SU-DHL-6 (cell line): ENCODE measurements around the gene LYPD6.

ENCODE experiments used
- H2AFZ ChIP-seq: fragments of 200-600 bp; sonication (generic); 2 replicates; pipeline ENCODE4 v1.6.1; 2014; ENCODE audit warnings: low read depth, mild to moderate bottlenecking, moderate library complexity, mixed read lengths, antibody characterized with exemption, low read length; ENCODE audit not compliant: severe bottlenecking
- H3F3A ChIP-seq: fragments of 200-600 bp; shearing (Covaris generic); 2 replicates; pipeline ENCODE4 v1.6.0; 2016; ENCODE audit warnings: antibody characterized with exemption, mild to moderate bottlenecking; ENCODE audit not compliant: insufficient read depth
- H3K27ac ChIP-seq: fragments of 200-600 bp; sonication (generic); 2 replicates; pipeline ENCODE4 v1.5.1; 2016; ENCODE audit warnings: low read depth, mild to moderate bottlenecking, low read length, moderate library complexity, mixed read lengths
- H3K27me3 ChIP-seq: fragments of 200-600 bp; sonication (generic), shearing (Covaris generic); 2 replicates; pipeline ENCODE4 v1.6.0; 2014; ENCODE audit warnings: mild to moderate bottlenecking, low read length
- H3K36me3 ChIP-seq: fragments of 200-600 bp; sonication (generic); 2 replicates; pipeline ENCODE4 v1.6.1; 2014; ENCODE audit warnings: mild to moderate bottlenecking, low read length, mixed read lengths
- H3K4me2 ChIP-seq: fragments of 300-600, 200-600 bp; shearing (Covaris generic), sonication (generic); 2 replicates; pipeline ENCODE4 v1.6.0; 2014; ENCODE audit warnings: low read length, low read depth, mild to moderate bottlenecking; ENCODE audit not compliant: poor library complexity, severe bottlenecking
- H3K4me3 ChIP-seq: fragments of 200-600 bp; sonication (generic); 2 replicates; pipeline ENCODE4 v1.5.1; 2014; ENCODE audit warnings: antibody characterized with exemption, low read length, mild to moderate bottlenecking, mixed read lengths; ENCODE audit not compliant: insufficient read depth, poor library complexity, severe bottlenecking
- H3K79me2 ChIP-seq: fragments of 200-600 bp; sonication (generic); 2 replicates; pipeline ENCODE4 v1.6.1; 2014; ENCODE audit warnings: mild to moderate bottlenecking, low read length, moderate library complexity; ENCODE audit not compliant: insufficient read depth
- H3K9ac ChIP-seq: fragments of 200-600 bp; sonication (generic); 2 replicates; pipeline ENCODE4 v1.7.0; 2014; ENCODE audit warnings: mild to moderate bottlenecking, low read length
- H3K9me2 ChIP-seq: fragments of 200-600 bp; sonication (generic); replicated peaks from 2 replicates; pipeline ENCODE4 v1.6.1; 2014; ENCODE audit warnings: low read length; ENCODE audit not compliant: insufficient read depth
- H3K9me3 ChIP-seq: fragments of 200-600 bp; sonication (generic); 2 replicates; pipeline ENCODE4 v1.6.1; 2014; ENCODE audit warnings: low read length, mixed read lengths; ENCODE audit not compliant: insufficient read depth
- H4K20me1 ChIP-seq: fragments of 200-600 bp; sonication (generic); 2 replicates; pipeline ENCODE4 v1.6.1; 2014; ENCODE audit warnings: low read depth, mild to moderate bottlenecking, antibody characterized with exemption, low read length, moderate library complexity, mixed read lengths
- CTCF ChIP-seq: fragments of 200-600 bp; sonication (generic); IDR thresholded peaks from one replicate; pipeline ENCODE4 v1.5.1; 2017; ENCODE audit warnings: antibody characterized with exemption, mild to moderate bottlenecking, low read length, moderate library complexity; ENCODE audit not compliant: insufficient read depth, poor library complexity, severe bottlenecking
- EZH2phosphoT487 ChIP-seq: fragments of 200-600 bp; sonication (generic), shearing (Covaris generic); conservative IDR thresholded peaks from 2 replicates; pipeline ENCODE4 v1.6.1; 2018; ENCODE audit warnings: mild to moderate bottlenecking, antibody characterized with exemption, low read length, moderate library complexity, mixed read lengths

The LYPD6 gene

GRCh38 chr2:149291881-149292280, 38.5 kb upstream of the LYPD6 start:
- no peak overlapping the region for H3K27ac ChIP-seq
- H3K27me3 ChIP-seq = no peaks in the 10 kb centered on the region
- TF ChIP-seq CTCF (no peak), EZH2phosphoT487 (no peak)
- H3K36me3 ChIP-seq = no peaks in the 10 kb centered on the region
- no peak overlapping the region for H3K9ac ChIP-seq
- no peaks in the 10 kb centered on the region for H3K9me2 ChIP-seq
- H3K4me3 ChIP-seq = no peak overlapping the region
- H3F3A ChIP-seq = no peaks in the 10 kb centered on the region
- H2AFZ ChIP-seq = no peak overlapping the region
- H3K4me2 ChIP-seq = no peak overlapping the region
- H3K79me2 ChIP-seq = no peaks in the 10 kb centered on the region
- H3K9me3 ChIP-seq = no peaks in the 10 kb centered on the region
- no peaks in the 10 kb centered on the region for H4K20me1 ChIP-seq

GRCh38 chr2:149296031-149296430, 34.4 kb upstream of the LYPD6 start:
- H3K4me2 ChIP-seq = no peak overlapping the region
- H3K9me3 ChIP-seq = no peaks in the 10 kb centered on the region
- no peaks in the 10 kb centered on the region for H3K36me3 ChIP-seq
- no peaks in the 10 kb centered on the region for H4K20me1 ChIP-seq
- no peaks in the 10 kb centered on the region for H3K27me3 ChIP-seq
- H3K9ac ChIP-seq = no peak overlapping the region
- no peak overlapping the region for H2AFZ ChIP-seq
- no peak overlapping the region for H3K27ac ChIP-seq
- no peaks in the 10 kb centered on the region for H3F3A ChIP-seq
- TF ChIP-seq EZH2phosphoT487 = no peak
- TF ChIP-seq CTCF = no peak
- no peak overlapping the region for H3K4me3 ChIP-seq
- H3K9me2 ChIP-seq = no peaks in the 10 kb centered on the region
- H3K79me2 ChIP-seq = no peaks in the 10 kb centered on the region

- H3K4me2 ChIP-seq = no peak overlapping the region
- no peak for TF ChIP-seq EZH2phosphoT487
- no peaks in the 10 kb centered on the region for H3K36me3 ChIP-seq
- no peak overlapping the region for H2AFZ ChIP-seq
- H3K9me3 ChIP-seq = no peaks in the 10 kb centered on the region
- H3K27me3 ChIP-seq = no peaks in the 10 kb centered on the region
- no peak overlapping the region for H3K4me3 ChIP-seq
- no peak overlapping the region for H3K9ac ChIP-seq
- no peak overlapping the region for H3K27ac ChIP-seq
- no peaks in the 10 kb centered on the region for H3F3A ChIP-seq
- no peaks in the 10 kb centered on the region for H4K20me1 ChIP-seq
- H3K9me2 ChIP-seq = no peaks in the 10 kb centered on the region
- no peaks in the 10 kb centered on the region for H3K79me2 ChIP-seq
Observed at GRCh38 chr2:149307014-149307413, 23.4 kb upstream of the LYPD6 start.

GRCh38 chr2:149310349-149310748, 20.0 kb upstream of the LYPD6 start:
- Histone ChIP-seq H2AFZ (no peak overlapping the region), H3K9me2 (no peaks in the 10 kb centered on the region), H3K27me3 (no peaks in the 10 kb centered on the region), H4K20me1 (no peaks in the 10 kb centered on the region), H3K4me2 (no peak overlapping the region), H3F3A (no peaks in the 10 kb centered on the region), H3K36me3 (no peaks in the 10 kb centered on the region), H3K4me3 (no peak overlapping the region), H3K27ac (no peak overlapping the region), H3K79me2 (no peaks in the 10 kb centered on the region), H3K9ac (no peak overlapping the region), H3K9me3 (no peaks in the 10 kb centered on the region)
- no peak for TF ChIP-seq EZH2phosphoT487
- no peak for TF ChIP-seq CTCF
